Esophagus muscularis mucosa (tissue), 4 donors: ENCODE measurements around the gene NDUFV3.

Experiments used
- CTCF ChIP-seq, 3 experiments: fragments of 200-600 bp in 2 of 3; fragments of 450-650 bp in 1 of 3; sonication (generic) in 2 of 3; IDR thresholded peaks; one replicate each; pipeline ENCODE4 v1.5.1; 2017 to 2019; ENCODE audit warnings: antibody characterized with exemption in 3 of 3, mild to moderate bottlenecking in 2 of 3, moderate library complexity in 1 of 3
- EP300 ChIP-seq: sonication (generic); formaldehyde crosslinking; IDR thresholded peaks from one replicate; pipeline ENCODE4 v1.6.1; 2017; ENCODE audit warnings: antibody characterized with exemption
- POLR2A ChIP-seq: fragments of 450-650 bp; IDR thresholded peaks from one replicate; pipeline ENCODE4 v1.6.1; 2017; ENCODE audit warnings: antibody characterized with exemption, moderate library complexity, mild to moderate bottlenecking, low read depth
- POLR2AphosphoS5 ChIP-seq, 2 donors: sonication (generic); formaldehyde crosslinking; IDR thresholded peaks; one replicate each; pipeline ENCODE4 v1.6.1; 2017; ENCODE audit warnings: antibody characterized with exemption in 2 of 2

DNA sequence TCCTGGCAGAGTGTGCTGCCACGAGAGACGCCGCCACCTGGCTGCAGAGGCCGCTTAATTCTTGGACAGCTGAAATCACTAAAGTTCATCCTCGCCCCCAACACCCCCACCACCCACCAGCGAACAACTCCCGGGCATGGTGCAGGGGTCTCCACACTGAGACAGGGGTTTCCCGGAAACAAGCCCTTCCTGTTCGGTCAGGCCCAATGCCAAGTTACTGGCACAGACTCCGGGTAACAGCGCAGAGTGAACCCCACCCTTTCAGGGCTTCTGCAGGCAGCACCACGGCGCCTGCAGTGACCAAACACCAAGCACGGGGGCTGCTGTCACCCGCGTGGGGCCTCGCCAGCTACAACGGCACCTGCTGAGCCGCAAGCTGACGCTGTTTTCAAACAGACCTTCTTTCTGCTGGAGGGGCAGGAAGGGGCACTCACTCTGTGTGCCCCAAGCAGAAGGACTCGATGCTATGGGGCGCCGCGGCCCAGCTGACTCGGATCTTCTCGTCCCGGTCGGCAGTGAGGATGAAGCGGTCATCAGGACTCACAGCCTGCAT, 31.2 kb upstream of the NDUFV3 start:
- TF ChIP-seq CTCF (IDR thresholded peaks at IDR 0.05) (no peak), POLR2A (no peak), EP300 (no peak), POLR2AphosphoS5 (IDR thresholded peaks at IDR 0.05) (no peak)
